HEK293T (cell line): Measurements from ENCODE around the gene ZMPSTE24.

Source experiments
- ARNT ChIP-seq: fragments of 450-650 bp; IDR thresholded peaks from 2 replicates; pipeline ENCODE4 v1.6.1; 2017; ENCODE audit warnings: mild to moderate bottlenecking
- BHLHE40 ChIP-seq: fragments of 450-650 bp; IDR thresholded peaks from 2 replicates; pipeline ENCODE4 v1.6.1; 2016; ENCODE audit warnings: mild to moderate bottlenecking, moderate library complexity, borderline replicate concordance
- CTBP1 ChIP-seq: fragments of 450-650 bp; IDR thresholded peaks from 2 replicates; pipeline ENCODE4 v1.6.1; 2016; ENCODE audit warnings: borderline replicate concordance
- FOXA1 ChIP-seq: fragments of 450-650 bp; IDR thresholded peaks from 2 replicates; pipeline ENCODE4 v1.6.1; 2016; ENCODE audit warnings: mild to moderate bottlenecking
- FOXM1 ChIP-seq: fragments of 450-650 bp; IDR thresholded peaks from 2 replicates; pipeline ENCODE4 v1.6.1; 2017; ENCODE audit warnings: mild to moderate bottlenecking, borderline replicate concordance
- NFRKB ChIP-seq: fragments of 450-650 bp; IDR thresholded peaks from 2 replicates; pipeline ENCODE4 v1.6.1; 2016; ENCODE audit warnings: mild to moderate bottlenecking, moderate library complexity
- SP1 ChIP-seq: fragments of 450-650 bp; IDR thresholded peaks from 2 replicates; pipeline ENCODE4 v1.6.1; 2017
- SUZ12 ChIP-seq: fragments of 450-650 bp; IDR thresholded peaks from 2 replicates; pipeline ENCODE4 v1.6.1; 2016; ENCODE audit warnings: mild to moderate bottlenecking
- TARDBP ChIP-seq: fragments of 450-650 bp; IDR thresholded peaks from 2 replicates; pipeline ENCODE4 v1.6.1; 2016
- ZNF384 ChIP-seq: fragments of 450-650 bp; IDR thresholded peaks from 2 replicates; pipeline ENCODE4 v1.6.1; 2016

DNA sequence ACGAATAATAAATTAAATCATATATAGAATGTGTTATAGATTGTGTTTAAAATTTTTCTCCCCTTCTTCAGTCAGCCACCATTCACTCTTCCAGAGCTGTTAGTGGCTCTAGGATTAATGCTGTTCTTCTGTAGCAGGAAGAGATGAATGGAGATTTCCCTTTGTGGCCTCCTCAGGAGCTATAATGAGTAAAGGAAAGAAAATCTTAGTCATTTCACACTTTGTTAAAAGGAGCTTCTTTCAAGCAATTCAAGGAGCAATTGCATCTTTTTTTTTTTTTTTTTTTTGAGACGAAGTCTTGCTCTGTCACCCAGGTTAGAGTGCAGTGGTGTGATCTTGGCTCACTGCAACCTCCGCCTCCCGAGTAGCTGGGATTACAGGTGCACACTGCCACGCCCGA lies 34.0 kb upstream of the ZMPSTE24 start:
- TF ChIP-seq BHLHE40 (no peak), FOXA1 (no peak), SUZ12 (no peak), ARNT (no peak), CTBP1 (no peak), ZNF384 (no peak), NFRKB (no peak), SP1 (no peak), FOXM1 (no peak), TARDBP (no peak)
